CD14-positive monocyte (primary cell): ENCODE data around the gene TSPAN5. TPM values are rescaled to one million over a fixed set of nuclear protein-coding genes. Genes with fewer than 3 reads are reported as not detected.
"Not testable (repeated sequence)": the region's sequence is repeated elsewhere in the genome, so short reads cannot be mapped to it uniquely, and the experiment has no call there.

Source experiments
- DNase-seq, 3 donors: peaks; one replicate each; pipeline ENCODE4 v3.0.0-alpha.2; 2011 to 2022
- H2AFZ ChIP-seq: 2 replicates; pipeline ENCODE4 v1.6.0; 2012; ENCODE audit warnings: mild to moderate bottlenecking, low read depth, low read length, inconsistent platforms; ENCODE audit not compliant: insufficient read depth, poor library complexity, severe bottlenecking
- H3K27ac ChIP-seq, 2 donors: 1 replicate in 1 of 2; 2 replicates in 1 of 2; pipeline ENCODE4 v1.5.1; 2012 to 2013; ENCODE audit warnings: low read length in 2 of 2, control low read depth in 1 of 2, inconsistent platforms in 1 of 2, low read depth in 1 of 2, mild to moderate bottlenecking in 1 of 2
- H3K27me3 ChIP-seq, 2 donors: one replicate each; pipeline versions ENCODE4 v1.6.0 to v1.6.1; 2011 to 2013; ENCODE audit warnings: low read length in 2 of 2; ENCODE audit not compliant: control insufficient read depth in 2 of 2, insufficient read depth in 2 of 2
- H3K36me3 ChIP-seq, 2 donors: replicated peaks in 1 of 2; 1 replicate in 1 of 2; 2 replicates in 1 of 2; pipeline versions ENCODE4 v1.5.1 to v1.6.1; 2012 to 2013; ENCODE audit warnings: low read length in 2 of 2, control low read depth in 1 of 2, inconsistent platforms in 1 of 2, mild to moderate bottlenecking in 1 of 2; ENCODE audit not compliant: insufficient read depth in 2 of 2, control insufficient read depth in 1 of 2
- H3K4me1 ChIP-seq, 2 donors: 1 replicate in 1 of 2; 2 replicates in 1 of 2; pipeline versions ENCODE4 v1.5.1 to v1.6.1; 2012 to 2013; ENCODE audit warnings: low read length in 2 of 2, control low read depth in 1 of 2, inconsistent platforms in 1 of 2, mild to moderate bottlenecking in 1 of 2, moderate library complexity in 1 of 2; ENCODE audit not compliant: insufficient read depth in 2 of 2, control insufficient read depth in 1 of 2
- H3K4me2 ChIP-seq: replicated peaks from 2 replicates; pipeline ENCODE3; 2012; ENCODE audit warnings: low read length, moderate library complexity, mild to moderate bottlenecking; ENCODE audit not compliant: poor library complexity, severe bottlenecking; ENCODE audit errors: extremely low read depth
- H3K4me3 ChIP-seq, 3 experiments: fragments of 200-600 bp in 1 of 3; sonication (generic) in 1 of 3; replicated peaks in 1 of 3; 1 replicate in 2 of 3; 2 replicates in 1 of 3; pipeline ENCODE4 v1.5.1; 2011 to 2013; ENCODE audit warnings: low read length in 3 of 3, mild to moderate bottlenecking in 3 of 3, control low read depth in 2 of 3, low read depth in 2 of 3, inconsistent platforms in 1 of 3, moderate library complexity in 1 of 3
- H3K79me2 ChIP-seq: 2 replicates; pipeline ENCODE4 v1.6.0; 2012; ENCODE audit warnings: mild to moderate bottlenecking, control low read depth, inconsistent platforms, low read length, moderate library complexity; ENCODE audit not compliant: insufficient read depth
- H3K9ac ChIP-seq: 2 replicates; pipeline ENCODE4 v1.6.0; 2017; ENCODE audit warnings: low read length, mild to moderate bottlenecking; ENCODE audit not compliant: insufficient read depth, poor library complexity, severe bottlenecking
- H3K9me3 ChIP-seq, 2 donors: replicated peaks in 1 of 2; 1 replicate in 1 of 2; 2 replicates in 1 of 2; pipeline versions ENCODE4 v1.5.1 to v1.6.1; 2012 to 2013; ENCODE audit warnings: low read length in 2 of 2, control low read depth in 1 of 2; ENCODE audit not compliant: control insufficient read depth in 1 of 2, insufficient read depth in 1 of 2
- H4K20me1 ChIP-seq: 2 replicates; pipeline ENCODE4 v1.6.0; 2012; ENCODE audit warnings: mild to moderate bottlenecking, low read length, control low read depth, moderate library complexity; ENCODE audit not compliant: insufficient read depth
- H3K27ac Mint-ChIP-seq, 7 donors: one replicate each; pipeline ENCODE4 v1.8.0; 2020; ENCODE audit warnings: mild to moderate bottlenecking in 7 of 7, mixed read lengths in 7 of 7, moderate library complexity in 6 of 7, inconsistent platforms in 2 of 7
- H3K27me3 Mint-ChIP-seq, 3 donors: one replicate each; pipeline ENCODE4 v1.8.0; 2021 to 2022; ENCODE audit warnings: low read depth in 3 of 3, mild to moderate bottlenecking in 3 of 3, mixed read lengths in 3 of 3, moderate library complexity in 3 of 3, inconsistent platforms in 1 of 3
- H3K36me3 Mint-ChIP-seq, 2 donors: one replicate each; pipeline ENCODE4 v1.8.0; 2020; ENCODE audit warnings: mixed read lengths in 2 of 2, inconsistent platforms in 1 of 2, mild to moderate bottlenecking in 1 of 2
- H3K4me1 Mint-ChIP-seq: one replicate; pipeline ENCODE4 v1.8.0; 2020; ENCODE audit warnings: mild to moderate bottlenecking, mixed read lengths
- H3K4me3 Mint-ChIP-seq, 2 donors: one replicate each; pipeline ENCODE4 v1.8.0; 2020; ENCODE audit warnings: mild to moderate bottlenecking in 2 of 2, mixed read lengths in 2 of 2, moderate library complexity in 1 of 2
- H3K9me3 Mint-ChIP-seq, 7 donors: one replicate each; pipeline ENCODE4 v1.8.0; 2020 to 2022; ENCODE audit warnings: mixed read lengths in 7 of 7, mild to moderate bottlenecking in 6 of 7, moderate library complexity in 6 of 7, inconsistent platforms in 2 of 7
- WGBS: methylation state at CpG from one replicate; pipeline ENCODE4 v1.1.5; 2013; ENCODE audit warnings: missing lambda C conversion rate; ENCODE audit not compliant: insufficient coverage; 5-methylcytosine and 5-hydroxymethylcytosine counted together
- intact Hi-C, 2 donors: fragments of 100-400 bp; cut with micrococcal nuclease; formaldehyde crosslinking; loops; one replicate each; pipeline versions ENCODE4 v1.15.0 to v1.15.1; 2023
- polyA plus RNA-seq, 3 donors: library from polyadenylated mRNA; depleted of rRNA in 1 of 3; unstranded in 2 of 3; stranded (reverse) in 1 of 3; fragments of 300-500 nt in 2 of 3; fragments of >200 nt in 1 of 3; fragmentation: Illumina TruSeq in 2 of 3; gene quantifications; 1 replicate in 2 of 3; 2 replicates in 1 of 3; pipeline ENCODE4 v1.2.3, GENCODE V29; 2012 to 2021
- TF ChIP-seq, protein P1 (sequence below): fragments of 200-600 bp; IDR thresholded peaks from one replicate; pipeline ENCODE4 v1.8.0; 2022; ENCODE audit warnings: antibody characterized with exemption, mild to moderate bottlenecking

TSPAN5 gene
- polyA plus RNA-seq, 3 donors = 0.09 to 1.1 (median 0.13) TPM

DNA sequence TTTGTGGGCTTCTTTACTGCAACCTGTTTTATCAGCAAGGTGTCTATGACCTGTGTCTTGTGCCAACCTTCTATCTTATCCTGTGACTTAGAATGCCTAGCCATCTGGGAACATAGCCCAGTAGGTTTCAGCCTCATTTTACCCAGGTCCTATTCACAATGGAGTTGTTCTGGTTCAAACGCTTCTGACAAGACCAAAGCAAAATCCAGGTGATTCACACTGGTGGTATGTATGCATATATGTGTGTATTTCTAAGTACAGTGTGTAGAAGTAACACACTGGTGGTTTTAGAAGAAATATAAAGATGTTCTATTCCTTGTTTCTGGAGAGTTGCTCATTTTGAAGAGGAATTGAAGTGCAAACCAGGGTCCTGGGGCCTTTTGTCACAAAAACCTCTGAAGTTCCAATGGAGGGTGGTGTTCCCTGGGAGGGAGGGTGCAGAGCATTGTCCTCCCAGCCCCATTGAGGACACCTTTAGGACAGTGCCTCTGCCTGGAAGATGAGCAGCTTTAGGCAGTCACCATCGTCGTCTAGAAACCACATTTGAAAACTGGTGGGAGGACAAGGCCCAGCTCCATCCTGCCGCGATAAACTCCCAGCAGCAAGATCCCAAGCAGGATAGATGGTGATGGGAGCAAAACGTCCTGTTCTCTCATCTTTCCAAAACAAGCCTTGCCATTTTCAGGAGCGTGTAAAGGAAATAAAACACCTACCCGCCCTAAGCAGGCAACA, 191.4 kb downstream of the TSPAN5 start:
- H2AFZ ChIP-seq = peak overlapping the region; percentile 72
- DNase-seq = no peak
- 35% methylated on average over 4 of the region's 8 CpGs for WGBS
- intact Hi-C loops = loop anchor here in 1 of 2 donors (10.0 kb wide), 1 partner anchor 938 kb away; no protein-coding TSS in a partner anchor
- TF ChIP-seq, protein P1, sequence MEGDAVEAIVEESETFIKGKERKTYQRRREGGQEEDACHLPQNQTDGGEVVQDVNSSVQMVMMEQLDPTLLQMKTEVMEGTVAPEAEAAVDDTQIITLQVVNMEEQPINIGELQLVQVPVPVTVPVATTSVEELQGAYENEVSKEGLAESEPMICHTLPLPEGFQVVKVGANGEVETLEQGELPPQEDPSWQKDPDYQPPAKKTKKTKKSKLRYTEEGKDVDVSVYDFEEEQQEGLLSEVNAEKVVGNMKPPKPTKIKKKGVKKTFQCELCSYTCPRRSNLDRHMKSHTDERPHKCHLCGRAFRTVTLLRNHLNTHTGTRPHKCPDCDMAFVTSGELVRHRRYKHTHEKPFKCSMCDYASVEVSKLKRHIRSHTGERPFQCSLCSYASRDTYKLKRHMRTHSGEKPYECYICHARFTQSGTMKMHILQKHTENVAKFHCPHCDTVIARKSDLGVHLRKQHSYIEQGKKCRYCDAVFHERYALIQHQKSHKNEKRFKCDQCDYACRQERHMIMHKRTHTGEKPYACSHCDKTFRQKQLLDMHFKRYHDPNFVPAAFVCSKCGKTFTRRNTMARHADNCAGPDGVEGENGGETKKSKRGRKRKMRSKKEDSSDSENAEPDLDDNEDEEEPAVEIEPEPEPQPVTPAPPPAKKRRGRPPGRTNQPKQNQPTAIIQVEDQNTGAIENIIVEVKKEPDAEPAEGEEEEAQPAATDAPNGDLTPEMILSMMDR = no peak
- Mint-ChIP-seq H3K36me3 (no peaks in the 10 kb centered on the region), H3K27ac (no peak overlapping the region), H3K27me3 (peaks cover 0 to 7% (median 0%) of the 10 kb centered on the region in 3 donors), H3K9me3 (peaks cover 0 to 5% (median 3%) of the 10 kb centered on the region in 7 donors), H3K4me3 (no peak overlapping the region), H3K4me1 (peaks cover 12% of the 10 kb centered on the region)
- H3K36me3 ChIP-seq = no peaks in the 10 kb centered on the region
- no peak overlapping the region for H3K4me3 ChIP-seq
- peaks cover 0 to 3% of the 10 kb centered on the region in 2 donors for H3K9me3 ChIP-seq
- no peak overlapping the region for H3K4me2 ChIP-seq
- peaks cover 8 to 11% of the 10 kb centered on the region in 2 donors for H3K4me1 ChIP-seq
- H4K20me1 ChIP-seq = no peaks in the 10 kb centered on the region
- no peak overlapping the region for H3K9ac ChIP-seq
- no peaks in the 10 kb centered on the region for H3K79me2 ChIP-seq
- H3K27ac ChIP-seq = no peak overlapping the region
- H3K27me3 ChIP-seq = no peaks in the 10 kb centered on the region

DNA sequence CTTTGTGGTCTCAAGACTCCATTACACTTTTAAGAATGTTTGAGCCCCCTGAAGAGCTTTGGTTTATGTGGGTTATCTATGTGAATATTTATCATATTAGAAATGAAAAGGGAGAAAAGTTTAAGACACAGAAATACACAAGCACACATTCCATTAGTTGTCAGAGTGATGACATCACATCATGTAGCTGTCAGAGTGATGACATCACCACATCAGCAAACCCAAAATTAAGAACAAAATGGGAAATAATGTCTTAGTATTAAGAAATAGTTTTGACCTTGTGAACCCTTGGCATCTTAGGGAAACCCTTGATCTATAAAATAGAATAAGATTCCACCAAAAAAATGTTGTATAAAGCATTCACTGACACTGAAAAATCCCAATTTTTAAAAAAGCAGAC, 195.9 kb downstream of the TSPAN5 start:
- no peak overlapping the region for H3K27ac ChIP-seq
- H3K79me2 ChIP-seq = no peaks in the 10 kb centered on the region
- no peaks in the 10 kb centered on the region for H3K36me3 Mint-ChIP-seq
- peaks cover 2% of the 10 kb centered on the region for H3K4me1 Mint-ChIP-seq
- H3K4me3 Mint-ChIP-seq = no peak overlapping the region
- H3K9me3 Mint-ChIP-seq = peaks cover 0 to 6% (median 1%) of the 10 kb centered on the region in 7 donors
- H3K4me1 ChIP-seq = peaks cover 0 to under 1% of the 10 kb centered on the region in 2 donors
- no peaks in the 10 kb centered on the region for H4K20me1 ChIP-seq
- intact Hi-C loops = loop anchor here in 1 of 2 donors (10.0 kb wide), 1 partner anchor 942 kb away; no protein-coding TSS in a partner anchor
- H3K27ac Mint-ChIP-seq = no peak overlapping the region
- no peaks in the 10 kb centered on the region for H3K27me3 ChIP-seq
- H3K9ac ChIP-seq = no peak overlapping the region
- H3K36me3 ChIP-seq = no peaks in the 10 kb centered on the region
- H3K9me3 ChIP-seq = no peaks in the 10 kb centered on the region
- DNase-seq = no peak
- H2AFZ ChIP-seq = no peak overlapping the region
- TF ChIP-seq, protein P1 = no peak
- no peak overlapping the region for H3K4me2 ChIP-seq
- no peaks in the 10 kb centered on the region for H3K27me3 Mint-ChIP-seq
- no peak overlapping the region for H3K4me3 ChIP-seq

DNA sequence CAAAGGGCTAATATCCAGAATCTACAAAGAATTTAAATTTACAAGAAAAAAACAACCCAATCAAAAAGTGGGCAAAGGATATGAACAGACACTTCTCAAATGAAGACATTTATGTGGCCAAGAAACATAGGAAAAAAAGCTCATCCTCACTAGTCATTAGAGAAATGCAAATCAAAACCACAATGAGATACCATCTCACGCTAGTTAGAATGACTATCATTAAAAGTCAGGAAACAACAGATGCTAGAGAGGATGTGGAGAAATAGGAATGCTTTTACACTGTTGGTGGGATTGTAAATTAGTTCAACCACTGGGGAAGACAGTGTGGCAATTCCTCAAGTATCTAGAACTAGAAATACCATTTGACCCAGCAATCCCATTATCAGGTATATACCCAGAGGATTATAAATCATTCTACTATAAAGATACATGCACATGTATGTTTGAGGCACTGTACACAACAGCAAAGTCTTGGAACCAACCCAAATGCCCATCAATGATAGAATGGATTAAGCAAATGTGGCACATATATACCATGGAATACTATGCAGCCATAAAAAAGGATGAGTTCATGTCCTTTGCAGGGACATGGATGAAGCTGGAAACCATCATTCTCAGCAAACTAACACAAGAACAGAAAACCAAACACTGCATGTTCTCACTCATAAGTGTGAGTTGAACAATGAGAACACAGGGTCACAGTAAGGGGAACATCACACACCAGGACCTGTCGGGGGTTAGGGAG, 197.1 kb downstream of the TSPAN5 start:
- intact Hi-C loops = loop anchor here in 1 of 2 donors (10.0 kb wide), 1 partner anchor 944 kb away; no protein-coding TSS in a partner anchor
- not testable (repeated sequence) for H3K27me3 Mint-ChIP-seq, H3K9me3 Mint-ChIP-seq, H3K4me3 Mint-ChIP-seq, H3K4me2 ChIP-seq, H3K4me3 ChIP-seq, H3K27ac ChIP-seq, H3K9ac ChIP-seq, H3K79me2 ChIP-seq, H3K4me1 ChIP-seq, H3K4me1 Mint-ChIP-seq, H3K27me3 ChIP-seq, H4K20me1 ChIP-seq, H3K27ac Mint-ChIP-seq, H2AFZ ChIP-seq, H3K36me3 ChIP-seq, H3K36me3 Mint-ChIP-seq, H3K9me3 ChIP-seq, DNase-seq
- no CpG with 5 or more reads among the region's 2 CpGs for WGBS
